Vagina (tissue), 2 donors: ENCODE data around the gene ANGPTL8. TPM values are rescaled to one million over a fixed set of nuclear protein-coding genes. Genes with fewer than 3 reads are reported as not detected.

Experiments used
- DNase-seq, 2 donors: peaks; one replicate each; pipeline ENCODE4 v3.0.0-alpha.2; 2017; ENCODE audit errors: extremely low spot score in 2 of 2
- H3K27ac ChIP-seq: fragments of 200-600 bp; sonication (generic); one replicate; pipeline ENCODE4 v1.5.1; 2019
- H3K27me3 ChIP-seq: fragments of 200-600 bp; sonication (generic); one replicate; pipeline ENCODE4 v1.5.1; 2019
- H3K36me3 ChIP-seq, 2 donors: fragments of 200-600 bp; sonication (generic); one replicate each; pipeline ENCODE4 v1.5.1; 2017 to 2019
- H3K4me1 ChIP-seq: fragments of 200-600 bp; sonication (generic); one replicate; pipeline ENCODE4 v1.5.1; 2019
- H3K4me3 ChIP-seq, 2 donors: fragments of 200-600 bp; sonication (generic); 1 replicate in 1 of 2; 2 replicates in 1 of 2; pipeline ENCODE4 v1.5.1; 2016 to 2019
- H3K9me3 ChIP-seq: fragments of 200-600 bp; sonication (generic); one replicate; pipeline ENCODE4 v1.5.1; 2019
- POLR2A ChIP-seq, 2 donors: fragments of 450-650 bp; IDR thresholded peaks; one replicate each; pipeline ENCODE4 v1.6.1; 2017; ENCODE audit warnings: antibody characterized with exemption in 2 of 2, mild to moderate bottlenecking in 2 of 2, moderate library complexity in 2 of 2
- POLR2AphosphoS5 ChIP-seq, 2 donors: sonication (generic); formaldehyde crosslinking; IDR thresholded peaks; one replicate each; pipeline ENCODE4 v1.9.0; 2017; ENCODE audit warnings: antibody characterized with exemption in 2 of 2, mild to moderate bottlenecking in 2 of 2, low read depth in 1 of 2; ENCODE audit not compliant: insufficient read depth in 1 of 2
- intact Hi-C: fragments of 100-400 bp; cut with DNase I; formaldehyde crosslinking; loops from one replicate; pipeline ENCODE4 v1.15.1; 2023
- total RNA-seq: library from RNA; depleted of rRNA; stranded (reverse); fragments of >200 nt; gene quantifications from one replicate; pipeline ENCODE4 v1.2.3, GENCODE V29; 2016
- TF ChIP-seq, protein P1 (sequence below), 3 experiments: fragments of 450-650 bp in 2 of 3; fragments of 200-600 bp in 1 of 3; sonication (generic) in 1 of 3; IDR thresholded peaks; one replicate each; pipeline ENCODE4 v1.5.1; 2017 to 2019; ENCODE audit warnings: antibody characterized with exemption in 3 of 3, mild to moderate bottlenecking in 2 of 3, moderate library complexity in 2 of 3

ANGPTL8 gene
- total RNA-seq, 1 donor from 2014 or later: not detected

DNA sequence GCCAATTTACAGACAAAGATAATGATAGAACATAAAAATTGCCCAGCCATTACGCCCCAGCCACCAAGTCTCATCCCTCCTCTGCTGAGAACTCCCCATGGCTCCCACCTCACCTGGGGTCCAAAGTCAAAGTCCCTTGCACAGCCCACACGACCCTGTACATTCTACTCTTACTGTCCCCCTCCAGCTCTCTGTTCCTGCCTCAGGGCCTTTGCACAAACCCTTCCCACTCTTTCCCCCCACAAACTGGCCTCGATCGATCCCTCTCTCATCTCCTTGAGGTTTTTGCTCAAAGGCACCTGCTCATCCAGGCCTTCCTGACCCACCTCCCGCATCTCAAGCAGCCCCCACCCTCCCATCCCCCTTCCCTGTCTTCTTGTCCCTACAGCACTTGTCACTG lies 21.6 kb downstream of the ANGPTL8 start:
- peak overlapping the region; percentile 84 to 98 for H3K4me3 ChIP-seq
- no peak for DNase-seq
- H3K27me3 ChIP-seq: no peaks in the 10 kb centered on the region
- intact Hi-C loops: no loop called here
- H3K9me3 ChIP-seq: no peaks in the 10 kb centered on the region
- no peaks in the 10 kb centered on the region for H3K36me3 ChIP-seq
- peaks cover 30% of the 10 kb centered on the region for H3K4me1 ChIP-seq
- peak overlapping the region; percentile 82 for H3K27ac ChIP-seq
- TF ChIP-seq, protein P1, sequence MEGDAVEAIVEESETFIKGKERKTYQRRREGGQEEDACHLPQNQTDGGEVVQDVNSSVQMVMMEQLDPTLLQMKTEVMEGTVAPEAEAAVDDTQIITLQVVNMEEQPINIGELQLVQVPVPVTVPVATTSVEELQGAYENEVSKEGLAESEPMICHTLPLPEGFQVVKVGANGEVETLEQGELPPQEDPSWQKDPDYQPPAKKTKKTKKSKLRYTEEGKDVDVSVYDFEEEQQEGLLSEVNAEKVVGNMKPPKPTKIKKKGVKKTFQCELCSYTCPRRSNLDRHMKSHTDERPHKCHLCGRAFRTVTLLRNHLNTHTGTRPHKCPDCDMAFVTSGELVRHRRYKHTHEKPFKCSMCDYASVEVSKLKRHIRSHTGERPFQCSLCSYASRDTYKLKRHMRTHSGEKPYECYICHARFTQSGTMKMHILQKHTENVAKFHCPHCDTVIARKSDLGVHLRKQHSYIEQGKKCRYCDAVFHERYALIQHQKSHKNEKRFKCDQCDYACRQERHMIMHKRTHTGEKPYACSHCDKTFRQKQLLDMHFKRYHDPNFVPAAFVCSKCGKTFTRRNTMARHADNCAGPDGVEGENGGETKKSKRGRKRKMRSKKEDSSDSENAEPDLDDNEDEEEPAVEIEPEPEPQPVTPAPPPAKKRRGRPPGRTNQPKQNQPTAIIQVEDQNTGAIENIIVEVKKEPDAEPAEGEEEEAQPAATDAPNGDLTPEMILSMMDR (IDR thresholded peaks at IDR 0.05): no peak
- no peak for TF ChIP-seq POLR2AphosphoS5 (IDR thresholded peaks at IDR 0.05; ENCODE audit: insufficient read depth in 1 of 2, low read depth in 1 of 2)
- TF ChIP-seq POLR2A (IDR thresholded peaks at IDR 0.05): no peak

DNA sequence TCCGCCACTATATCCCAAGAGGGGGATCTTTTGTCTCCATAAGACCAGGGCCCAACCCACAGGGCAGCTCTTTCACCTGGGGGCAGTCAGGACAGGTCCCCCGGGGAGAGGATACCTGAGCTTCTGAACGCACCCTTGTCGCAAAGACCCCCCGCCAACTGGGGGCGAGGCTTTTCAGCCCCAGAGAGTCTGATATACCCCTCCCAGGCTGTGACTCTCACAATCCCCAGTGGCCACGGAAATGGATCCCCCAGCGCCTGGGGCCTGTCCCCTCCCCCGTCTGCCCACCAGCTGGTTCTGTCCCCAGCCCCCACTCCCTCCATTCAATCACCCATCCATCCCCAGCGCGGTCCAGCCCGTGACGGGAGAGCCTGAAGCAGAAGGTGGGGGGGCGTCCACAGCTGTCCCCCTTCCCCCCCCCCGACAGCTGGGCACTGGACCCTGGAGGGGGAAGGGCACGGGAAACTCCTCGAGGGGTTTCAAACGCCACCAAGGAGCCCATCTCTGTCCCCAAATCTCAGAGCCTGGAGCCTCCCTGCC lies 22.1 kb downstream of the ANGPTL8 start:
- TF ChIP-seq POLR2A (IDR thresholded peaks at IDR 0.05) (no peak), POLR2AphosphoS5 (IDR thresholded peaks at IDR 0.05; ENCODE audit: insufficient read depth in 1 of 2, low read depth in 1 of 2) (no peak)
- TF ChIP-seq, protein P1 (IDR thresholded peaks at IDR 0.05): no peak
- H3K27ac ChIP-seq: peak overlapping the region; percentile 82
- no peak for DNase-seq
- no peaks in the 10 kb centered on the region for H3K27me3 ChIP-seq
- H3K4me1 ChIP-seq: peaks cover 30% of the 10 kb centered on the region
- no peaks in the 10 kb centered on the region for H3K9me3 ChIP-seq
- peak overlapping the region; percentile 84 to 98 for H3K4me3 ChIP-seq
- H3K36me3 ChIP-seq: no peaks in the 10 kb centered on the region
- intact Hi-C loops: no loop called here

DNA sequence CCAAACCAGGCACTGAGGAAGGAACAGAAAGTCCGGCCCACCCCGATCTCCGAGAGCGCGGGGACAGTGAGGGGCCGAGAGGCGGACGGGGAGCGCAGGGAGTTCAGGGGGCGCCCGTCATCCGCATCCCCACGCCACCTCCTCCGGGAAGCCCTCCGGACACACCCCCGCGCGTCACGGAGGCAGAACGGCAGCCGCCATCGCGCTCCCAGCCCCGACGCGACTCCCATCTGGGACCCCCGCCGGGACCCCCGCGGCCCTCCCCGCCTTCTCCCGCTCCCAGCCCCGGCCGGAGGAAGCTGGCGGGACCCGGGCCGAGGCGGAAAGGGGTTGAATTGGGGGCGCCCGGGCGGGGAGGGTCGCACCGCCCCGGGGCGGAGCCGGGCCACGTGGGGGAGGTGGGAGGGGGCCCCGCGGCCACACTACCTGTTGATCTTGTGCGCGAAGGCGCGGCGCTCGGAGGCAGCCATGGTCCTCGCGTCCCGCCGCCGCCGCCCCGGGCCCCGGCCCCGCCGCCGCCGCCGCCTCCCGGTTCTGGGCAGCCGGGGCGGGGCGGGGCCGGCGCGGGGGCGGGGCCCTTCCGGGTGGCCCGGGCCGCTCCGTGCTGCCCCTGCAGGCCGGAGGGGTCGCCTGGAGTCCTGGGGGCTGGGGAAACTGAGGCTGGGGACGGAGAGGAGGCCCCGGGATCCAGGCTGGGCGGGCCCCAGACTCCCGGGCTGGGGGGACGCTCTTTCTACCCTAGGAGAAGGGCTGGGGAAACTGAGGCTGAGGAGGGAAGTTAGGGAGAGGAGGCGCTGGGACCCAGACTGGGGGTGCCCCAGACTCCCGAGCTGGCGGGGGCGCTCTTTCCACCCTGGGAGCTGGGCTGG lies 22.8 kb downstream of the ANGPTL8 start, which contains the start of gene DOCK6:
Gene DOCK6, minus strand, starts transcription at position 554 of the 869 bp plus-strand sequence. Its CDS starts 84 bp downstream, at position 470.
- peaks cover 30% of the 10 kb centered on the region for H3K4me1 ChIP-seq

DNA sequence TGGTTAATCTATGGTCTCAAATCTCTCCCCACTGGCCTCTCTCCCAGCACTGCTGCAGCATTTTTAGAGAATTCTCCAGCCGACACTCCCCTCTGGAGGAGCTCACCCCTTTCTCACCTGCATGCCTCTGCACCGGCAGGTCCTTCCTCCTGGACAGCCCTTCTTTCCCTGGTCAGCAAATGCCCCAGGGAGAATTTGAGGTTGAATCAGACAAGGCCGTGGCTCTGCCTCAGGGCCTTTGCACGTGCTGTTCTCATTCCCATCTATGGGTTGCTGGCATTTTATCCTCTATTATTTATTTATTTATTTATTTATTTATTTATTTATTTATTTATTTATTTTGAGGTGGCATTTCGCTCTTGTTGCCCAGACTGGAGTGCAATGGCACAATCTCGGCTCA lies 24.3 kb downstream of the ANGPTL8 start:
- no peak for TF ChIP-seq POLR2AphosphoS5 (IDR thresholded peaks at IDR 0.05; ENCODE audit: insufficient read depth in 1 of 2, low read depth in 1 of 2)
- TF ChIP-seq POLR2A (IDR thresholded peaks at IDR 0.05): no peak
- TF ChIP-seq, protein P1 (IDR thresholded peaks at IDR 0.05): no peak
- H3K4me1 ChIP-seq: peaks cover 31% of the 10 kb centered on the region
- intact Hi-C loops: no loop called here
- no peak overlapping the region for H3K27ac ChIP-seq
- no peak for DNase-seq
- no peaks in the 10 kb centered on the region for H3K9me3 ChIP-seq
- no peaks in the 10 kb centered on the region for H3K36me3 ChIP-seq
- H3K27me3 ChIP-seq: no peaks in the 10 kb centered on the region
- H3K4me3 ChIP-seq: no peak overlapping the region

More for the DNA sequence above, 22.8 kb downstream of the ANGPTL8 start, which contains the start of gene DOCK6:
- Histone ChIP-seq H3K4me3 (peak within 1 kb of the TSS; percentile 84 to 98), H3K27me3 (no peaks in the 10 kb centered on the region), H3K27ac (peak within 1 kb of the TSS; percentile 82), H3K9me3 (no peaks in the 10 kb centered on the region), H3K36me3 (no peaks in the 10 kb centered on the region)
- intact Hi-C loops: no loop called here
- TF ChIP-seq POLR2AphosphoS5 (IDR thresholded peaks at IDR 0.05; ENCODE audit: insufficient read depth in 1 of 2, low read depth in 1 of 2) (no peak), POLR2A (IDR thresholded peaks at IDR 0.05) (no peak)
- DNase-seq: no peak

DNA sequence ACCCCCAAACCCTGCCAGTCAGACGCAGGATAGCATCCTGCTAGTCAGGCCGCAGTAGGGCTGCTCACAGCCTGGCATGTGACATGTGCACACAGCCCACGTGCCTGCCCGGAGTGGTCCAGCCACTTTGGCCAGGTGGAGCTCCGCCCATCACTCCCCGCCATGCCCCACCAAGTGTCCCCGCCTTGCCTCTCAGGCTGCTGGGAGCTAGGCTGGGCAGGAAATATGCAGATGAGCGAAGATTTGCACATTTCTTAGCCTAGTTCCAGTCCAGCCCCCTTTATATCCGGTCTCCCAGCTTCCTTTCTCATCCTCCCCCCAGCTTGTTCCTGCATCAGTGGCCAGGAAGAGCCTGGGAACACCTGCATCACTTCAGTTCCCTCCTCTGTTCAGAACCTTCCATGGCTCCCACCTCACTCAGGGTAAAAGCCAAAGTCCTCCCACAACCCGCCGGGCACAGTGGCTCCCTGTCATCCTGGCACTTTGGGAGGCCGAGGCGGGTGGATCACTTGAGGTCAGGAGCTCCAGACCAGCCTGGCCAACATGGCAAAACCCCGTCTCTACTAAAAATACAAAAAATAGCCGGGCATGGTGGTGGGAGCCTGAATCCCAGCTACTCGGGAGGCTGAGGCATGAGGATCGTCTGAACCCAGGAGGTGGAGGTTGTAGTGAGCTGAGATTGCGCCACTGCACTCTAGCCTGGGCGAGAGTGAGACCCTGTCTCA lies 25.2 kb downstream of the ANGPTL8 start:
- no peaks in the 10 kb centered on the region for H3K9me3 ChIP-seq
- intact Hi-C loops: no loop called here
- TF ChIP-seq POLR2AphosphoS5 (IDR thresholded peaks at IDR 0.05; ENCODE audit: insufficient read depth in 1 of 2, low read depth in 1 of 2): peak; percentile 61 to 78
- TF ChIP-seq, protein P1 (IDR thresholded peaks at IDR 0.05): no peak
- no peaks in the 10 kb centered on the region for H3K27me3 ChIP-seq
- no peaks in the 10 kb centered on the region for H3K36me3 ChIP-seq
- H3K4me1 ChIP-seq: peaks cover 40% of the 10 kb centered on the region
- no peak for DNase-seq
- H3K4me3 ChIP-seq: no peak overlapping the region
- peak overlapping the region; percentile 66 for H3K27ac ChIP-seq
